Cardiac septum (tissue), 1 donor: Measurements from ENCODE around the gene STUB1. TPM values are rescaled to one million over a fixed set of nuclear protein-coding genes. Genes with fewer than 3 reads are reported as not detected.
"Not testable (repeated sequence)": the region's sequence is repeated elsewhere in the genome, so short reads cannot be mapped to it uniquely, and the experiment has no call there.

Source experiments
- DNase-seq: peaks from one replicate; pipeline ENCODE4 v3.0.0-alpha.2; 2020; ENCODE audit warnings: low spot score
- intact Hi-C: fragments of 100-400 bp; cut with DNase I; formaldehyde crosslinking; loops from one replicate; pipeline ENCODE4 v1.14.0; 2022
- total RNA-seq: library from RNA; stranded (reverse); fragmentation: NEBNext Ultra II Directional; extraction: Animal tissue kit (Norgen Biotek cat#: 25700); gene quantifications from one replicate; pipeline ENCODE4 v1.2.1, GENCODE V29; 2021
- donor health status: DM: no; HTN: no; CAD: no.

STUB1 gene
- total RNA-seq, 1 donor from 2014 or later = 110 TPM

DNA sequence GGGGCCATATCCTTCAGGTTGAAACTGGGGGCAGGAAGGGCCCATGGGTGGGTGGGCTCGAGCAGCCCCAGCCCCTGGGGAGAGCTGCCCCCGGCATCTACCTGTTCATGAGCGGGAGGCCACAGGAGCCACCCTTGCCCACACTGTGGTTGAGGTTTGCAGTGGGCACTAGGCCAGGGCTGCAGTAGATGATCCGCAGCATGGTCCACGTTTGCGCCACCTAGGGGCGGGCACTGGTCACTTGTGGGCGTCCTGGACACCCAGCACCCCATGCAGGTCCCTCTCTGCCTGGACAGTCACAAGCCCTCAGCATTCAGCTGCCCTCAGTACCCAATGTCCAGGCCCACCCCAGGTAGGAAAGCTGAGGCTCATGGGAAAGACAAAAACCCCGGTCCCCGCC lies 5.8 kb downstream of the STUB1 start:
- intact Hi-C loops = no loop called here
- no peak for DNase-seq

DNA sequence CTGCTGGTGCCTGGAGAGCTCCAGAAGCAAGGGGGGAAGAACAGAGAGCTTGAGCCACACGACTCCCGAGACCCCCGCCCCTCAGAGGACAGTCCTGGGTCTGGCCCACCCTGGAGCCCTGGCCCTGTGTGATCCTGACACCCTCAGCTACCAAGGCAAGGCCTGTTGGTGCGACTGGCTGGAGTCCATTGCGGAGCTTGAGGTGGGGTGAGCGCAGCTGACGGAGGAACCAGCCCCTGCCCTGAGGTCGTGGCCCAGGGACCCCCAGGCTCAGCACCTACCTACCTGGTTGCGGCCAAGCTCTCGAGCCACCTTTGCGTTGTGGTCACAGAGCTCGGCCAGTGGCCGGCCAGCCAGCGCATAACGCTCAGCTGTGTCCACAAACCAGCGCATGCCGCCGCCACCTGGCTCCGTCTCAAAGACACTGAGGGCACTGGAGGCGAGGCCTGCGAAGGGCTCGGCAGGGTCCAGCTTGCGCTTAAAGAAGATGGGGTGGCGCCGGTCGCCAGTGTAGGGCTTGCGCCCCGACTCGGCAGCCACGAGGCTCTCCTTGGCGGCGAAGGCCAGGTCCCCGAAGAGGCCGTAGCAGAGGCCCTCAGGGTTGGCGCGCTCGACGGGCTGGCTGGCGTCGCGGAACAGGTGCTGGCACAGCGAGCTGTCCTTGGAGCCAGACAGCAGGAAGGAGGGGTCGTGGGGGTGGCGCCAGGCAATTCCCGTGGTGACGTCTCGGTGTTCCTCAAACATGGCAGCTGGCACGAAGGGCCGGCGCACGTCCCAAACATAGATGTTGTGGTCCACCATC lies 6.5 kb downstream of the STUB1 start:
- intact Hi-C loops = no loop called here
- DNase-seq = no peak

DNA sequence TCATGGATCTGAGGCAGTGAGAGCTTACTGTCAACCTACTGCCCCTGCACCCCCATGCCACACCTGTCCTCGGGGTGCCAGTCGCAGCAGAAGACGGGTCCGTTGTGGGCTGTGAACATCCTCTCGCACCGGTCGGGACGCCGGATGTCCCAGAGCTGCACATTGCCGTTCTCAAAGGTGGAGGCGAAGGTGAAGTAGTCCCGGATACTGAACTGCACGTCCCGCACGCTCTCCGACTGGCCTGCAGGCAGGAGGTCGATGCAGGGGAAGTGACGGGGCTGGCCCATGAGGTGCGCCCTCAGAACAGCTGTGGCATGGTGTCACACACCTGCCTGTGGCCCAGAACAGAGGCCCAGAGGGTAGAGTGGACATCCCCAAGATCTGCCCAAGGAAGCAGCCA lies 7.3 kb downstream of the STUB1 start:
- intact Hi-C loops = no loop called here
- no peak for DNase-seq

DNA sequence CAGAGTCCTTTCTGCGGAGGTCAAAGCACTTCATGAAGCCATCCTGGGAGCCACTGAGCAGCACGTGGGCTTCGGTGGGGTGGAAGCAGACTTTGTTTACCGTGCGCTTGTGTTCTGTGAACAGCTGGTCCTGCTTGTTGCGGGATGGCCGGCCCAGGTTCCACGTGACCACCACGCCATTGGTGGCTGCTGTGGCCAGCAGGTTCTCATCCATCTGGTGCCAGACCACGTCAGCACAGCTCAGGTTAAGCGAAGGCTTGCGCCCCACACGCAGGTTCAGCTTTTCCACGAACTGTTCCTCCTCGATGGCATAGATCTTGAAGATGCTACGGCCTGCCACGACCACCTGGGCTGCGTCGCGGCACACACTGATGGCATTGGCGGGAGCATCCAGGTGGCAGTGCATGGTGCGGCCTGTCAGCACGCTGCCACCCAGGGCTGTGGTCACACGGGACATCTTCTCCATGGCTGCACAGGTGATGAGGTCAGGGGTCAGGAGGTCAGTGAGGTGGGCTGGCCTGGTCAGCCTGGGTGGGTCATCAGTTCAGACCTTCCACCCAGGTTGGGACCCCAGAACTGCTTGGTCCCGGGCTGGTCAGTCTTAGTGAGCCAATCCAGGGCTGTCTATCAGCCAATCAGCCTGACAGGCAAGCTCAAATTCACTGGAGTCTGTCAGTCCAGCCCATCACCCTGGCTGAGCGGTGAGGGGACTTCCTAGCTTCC lies 9.1 kb downstream of the STUB1 start:
- intact Hi-C loops = no loop called here
- no peak for DNase-seq

DNA sequence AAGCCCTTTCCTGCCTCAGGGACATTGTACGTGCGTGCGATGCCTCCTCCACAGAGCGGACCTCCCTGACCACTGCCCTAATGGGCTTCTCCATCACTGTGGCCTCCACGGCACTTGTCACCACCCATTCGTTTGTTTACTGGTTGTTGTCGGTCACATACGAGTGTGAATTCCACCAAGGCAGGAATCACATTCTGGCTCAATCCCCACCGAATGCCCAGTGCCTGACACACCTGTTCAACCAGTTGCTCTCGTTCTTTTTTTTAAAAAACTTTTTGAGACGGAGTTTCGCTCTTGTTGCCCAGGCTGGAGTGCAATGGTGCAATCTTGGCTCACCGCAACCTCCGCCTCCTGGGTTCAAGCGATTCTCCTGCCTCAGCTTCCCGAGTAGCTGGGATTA lies 11.0 kb downstream of the STUB1 start:
- DNase-seq, intact Hi-C loops: not testable (repeated sequence)

DNA sequence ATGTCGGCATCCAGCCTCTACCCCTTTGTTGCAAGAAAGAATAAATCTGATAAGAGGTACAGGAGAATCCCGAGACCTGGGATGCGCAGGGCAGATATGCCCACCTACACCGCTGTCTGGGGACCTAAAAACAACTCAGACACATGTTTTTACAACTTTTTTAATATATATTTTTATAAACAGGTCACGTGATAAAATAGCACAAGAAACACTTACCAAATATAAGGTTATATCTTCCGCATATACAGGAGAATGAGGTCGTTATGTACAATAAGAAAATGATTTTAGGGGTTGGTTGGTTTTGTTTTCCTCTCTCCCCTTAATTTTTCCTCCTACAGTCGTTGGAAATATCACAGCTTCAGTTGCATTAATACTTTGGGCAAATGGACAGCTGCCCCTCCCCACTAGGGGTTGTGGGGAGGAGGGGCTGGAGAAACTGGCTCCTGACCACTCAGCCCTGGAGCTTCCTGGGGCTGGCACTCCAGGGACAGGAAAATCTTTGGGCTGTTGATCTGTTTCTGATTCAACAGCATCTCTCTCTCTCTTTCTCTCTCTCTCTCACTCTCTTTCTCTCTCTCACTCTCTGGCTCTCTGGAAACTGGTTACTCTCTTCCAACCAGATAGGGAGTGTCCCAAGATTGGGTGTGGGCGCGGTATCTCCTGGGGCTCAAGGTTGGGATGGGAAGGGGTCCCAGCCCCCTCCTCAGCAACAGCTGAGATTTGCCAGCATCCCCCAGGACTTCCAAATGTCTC lies 12.3 kb downstream of the STUB1 start:
- intact Hi-C loops = no loop called here
- DNase-seq = no peak

DNA sequence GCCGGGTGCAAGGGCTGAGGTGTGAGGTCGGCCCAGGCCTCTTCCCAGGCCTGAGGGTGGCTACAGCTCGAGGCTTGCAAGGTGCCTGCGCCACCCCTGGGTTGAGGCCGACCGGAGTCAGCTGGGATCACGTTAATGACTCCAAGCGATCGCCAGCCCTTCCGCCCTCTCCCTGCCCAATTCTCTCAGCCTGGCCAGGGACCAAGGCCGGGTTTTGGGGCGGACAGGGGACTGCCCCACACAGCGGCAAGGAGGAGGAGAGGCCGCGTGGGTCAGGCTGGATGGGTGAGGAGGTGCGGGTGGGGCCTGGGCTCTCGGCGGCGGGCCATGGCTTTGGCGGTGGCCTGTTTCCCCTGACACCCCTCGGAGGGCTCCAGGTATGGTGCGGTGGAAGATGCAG lies 13.2 kb downstream of the STUB1 start:
- no peak for DNase-seq

DNA sequence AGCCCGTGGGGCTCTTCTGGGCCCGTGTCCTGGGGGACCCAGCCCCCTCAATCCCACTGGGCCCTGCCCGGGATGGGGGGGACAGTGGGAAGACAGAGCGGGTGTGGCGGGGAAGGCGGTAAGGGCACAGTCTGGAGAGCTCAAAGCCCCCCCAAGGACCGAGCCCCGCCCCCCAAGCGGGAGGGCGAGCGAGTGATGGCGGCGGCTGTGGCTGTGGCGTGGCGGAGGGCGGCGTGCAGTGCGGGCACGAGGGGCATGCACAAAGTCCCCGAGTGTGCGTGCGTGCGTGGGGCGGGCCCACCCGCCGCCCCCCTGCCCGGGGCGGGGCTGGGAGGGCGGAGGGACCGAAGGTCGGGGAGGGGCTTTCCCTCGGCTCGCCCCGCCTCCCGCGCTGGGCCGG lies 13.6 kb downstream of the STUB1 start:
- no peak for DNase-seq
- intact Hi-C loops = no loop called here

More for the DNA sequence above, 13.2 kb downstream of the STUB1 start:
- intact Hi-C loops = no loop called here

DNA sequence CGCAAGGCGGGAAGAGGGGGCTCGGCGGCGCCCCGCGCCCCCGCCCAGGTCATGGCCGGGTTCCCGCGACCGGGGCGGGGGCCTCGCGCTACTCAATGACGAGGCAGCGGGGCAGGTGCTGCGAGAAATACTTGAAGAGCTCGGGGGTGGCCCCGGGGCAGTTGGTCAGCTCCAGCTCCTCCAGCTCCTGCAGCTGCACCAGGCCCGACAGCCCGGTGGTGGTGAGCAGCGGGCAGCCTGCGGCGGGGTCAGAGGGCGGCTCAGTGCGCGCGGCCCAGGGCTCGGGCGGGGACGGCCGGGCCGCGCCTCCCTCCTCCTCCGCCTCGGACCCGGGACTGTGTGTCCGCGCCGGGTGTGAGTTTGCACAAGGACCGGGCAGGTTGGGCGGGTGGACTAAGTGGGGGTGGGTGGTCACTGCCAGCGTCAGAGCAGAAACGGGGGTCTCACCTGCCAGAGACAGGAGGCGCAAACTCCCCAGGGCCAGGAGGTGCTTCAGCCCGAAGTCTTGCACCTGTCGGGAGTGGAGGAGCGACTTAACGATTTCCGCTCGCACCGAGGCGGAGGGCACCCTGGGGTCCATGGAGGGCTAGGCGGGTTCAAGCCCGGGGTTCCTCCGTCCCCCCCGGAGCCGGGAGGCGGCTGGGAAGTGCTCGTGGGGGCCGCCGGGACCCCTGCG lies 14.1 kb downstream of the STUB1 start:
- intact Hi-C loops = no loop called here
- no peak for DNase-seq

DNA sequence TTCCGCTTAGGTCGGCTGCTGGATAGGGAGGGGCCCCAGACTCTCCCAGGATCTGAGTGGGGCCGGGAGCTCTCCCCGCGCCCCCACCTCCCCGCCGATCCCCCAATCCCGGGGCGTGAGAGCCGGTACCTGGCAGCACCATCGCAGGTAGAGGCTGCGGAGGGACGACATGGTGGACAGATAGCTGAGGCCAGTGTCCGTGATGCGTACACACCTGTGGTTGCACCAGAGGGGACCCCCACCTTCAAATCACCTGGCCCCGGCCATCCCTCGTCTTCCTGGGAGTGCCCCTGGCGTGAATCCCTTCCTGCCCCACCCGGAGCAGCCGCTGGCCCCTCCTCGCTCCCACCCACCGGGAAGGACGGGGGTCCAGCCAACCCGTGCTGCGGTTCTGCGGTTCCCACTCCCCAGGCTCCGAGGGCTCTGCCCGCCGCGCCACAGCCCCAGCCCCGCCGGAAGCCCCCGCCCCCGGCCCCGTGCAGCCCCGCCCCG lies 14.7 kb downstream of the STUB1 start:
- intact Hi-C loops = no loop called here
- DNase-seq = no peak

DNA sequence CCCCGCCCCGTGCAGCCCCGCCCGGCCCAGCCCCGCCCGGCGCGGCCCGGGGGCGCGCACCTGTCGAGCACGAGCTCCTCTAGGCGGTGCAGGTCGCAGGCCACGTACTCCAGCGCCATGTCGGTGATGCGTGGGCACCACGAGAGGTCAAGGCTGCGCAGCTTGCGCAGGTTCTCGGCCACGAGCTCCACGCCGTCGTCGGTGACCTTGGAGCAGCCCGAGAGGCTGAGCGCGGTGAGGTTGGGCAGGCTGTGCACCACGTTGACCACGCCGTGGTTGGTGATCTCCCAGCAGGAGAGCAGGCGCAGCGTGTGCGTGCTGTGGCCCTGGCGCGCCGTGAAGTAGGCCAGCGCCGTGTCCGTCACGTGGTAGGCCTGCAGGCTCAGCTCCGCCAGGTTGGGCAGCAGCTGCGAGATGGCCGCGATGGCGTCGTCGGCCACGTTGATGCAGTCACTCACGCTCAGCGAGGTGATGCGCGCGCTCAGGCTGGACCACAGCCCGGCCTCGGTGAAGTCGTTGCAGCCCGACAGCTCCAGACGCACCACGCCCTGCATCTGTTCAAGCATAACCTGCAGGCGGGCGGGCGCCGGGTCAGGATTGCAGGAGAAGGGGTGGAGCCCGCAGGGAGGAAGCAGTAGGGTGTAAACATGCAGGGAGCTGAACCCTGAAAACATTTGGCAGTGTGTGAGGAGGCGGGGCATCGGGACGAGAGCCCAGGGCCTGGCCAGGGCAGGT lies 15.3 kb downstream of the STUB1 start:
- DNase-seq = no peak
- intact Hi-C loops = no loop called here

DNA sequence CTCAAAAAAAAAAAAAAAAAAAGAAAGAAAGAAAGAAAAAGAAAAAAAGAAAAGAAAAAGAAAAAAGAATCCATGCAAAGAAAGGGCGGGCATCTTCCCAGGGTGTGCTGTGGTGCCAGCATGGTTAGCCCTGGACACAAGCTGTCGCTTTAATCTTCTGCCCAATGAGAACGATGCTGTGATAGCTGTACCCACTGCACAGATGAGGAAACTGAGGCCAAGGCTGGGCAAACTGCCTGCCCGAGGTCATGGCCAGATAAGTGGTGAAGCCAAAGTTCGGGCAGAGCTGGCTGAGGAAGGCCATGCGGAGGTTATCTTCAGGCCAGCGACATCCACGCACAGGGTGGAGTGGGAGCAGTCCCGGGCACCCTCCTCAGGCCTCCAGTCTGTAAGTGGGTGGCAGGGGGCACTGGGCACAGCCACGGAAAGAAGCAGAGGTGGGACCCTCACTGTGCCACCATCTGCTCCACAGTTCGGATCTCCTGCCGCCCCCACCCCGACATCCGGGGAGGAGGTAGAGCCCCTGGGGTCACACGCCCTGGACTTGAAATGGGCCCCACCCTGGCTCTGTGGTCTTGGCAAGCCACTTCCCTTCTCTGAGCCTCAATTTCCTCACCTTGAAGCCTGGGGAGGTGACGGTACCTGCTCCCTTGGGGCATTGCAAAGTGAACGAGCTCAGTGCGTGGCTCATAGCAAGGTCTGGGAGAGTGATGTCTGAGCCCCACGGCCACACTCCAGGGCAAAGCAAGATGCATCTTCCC lies 18.9 kb downstream of the STUB1 start:
- DNase-seq = no peak
- intact Hi-C loops = no loop called here

DNA sequence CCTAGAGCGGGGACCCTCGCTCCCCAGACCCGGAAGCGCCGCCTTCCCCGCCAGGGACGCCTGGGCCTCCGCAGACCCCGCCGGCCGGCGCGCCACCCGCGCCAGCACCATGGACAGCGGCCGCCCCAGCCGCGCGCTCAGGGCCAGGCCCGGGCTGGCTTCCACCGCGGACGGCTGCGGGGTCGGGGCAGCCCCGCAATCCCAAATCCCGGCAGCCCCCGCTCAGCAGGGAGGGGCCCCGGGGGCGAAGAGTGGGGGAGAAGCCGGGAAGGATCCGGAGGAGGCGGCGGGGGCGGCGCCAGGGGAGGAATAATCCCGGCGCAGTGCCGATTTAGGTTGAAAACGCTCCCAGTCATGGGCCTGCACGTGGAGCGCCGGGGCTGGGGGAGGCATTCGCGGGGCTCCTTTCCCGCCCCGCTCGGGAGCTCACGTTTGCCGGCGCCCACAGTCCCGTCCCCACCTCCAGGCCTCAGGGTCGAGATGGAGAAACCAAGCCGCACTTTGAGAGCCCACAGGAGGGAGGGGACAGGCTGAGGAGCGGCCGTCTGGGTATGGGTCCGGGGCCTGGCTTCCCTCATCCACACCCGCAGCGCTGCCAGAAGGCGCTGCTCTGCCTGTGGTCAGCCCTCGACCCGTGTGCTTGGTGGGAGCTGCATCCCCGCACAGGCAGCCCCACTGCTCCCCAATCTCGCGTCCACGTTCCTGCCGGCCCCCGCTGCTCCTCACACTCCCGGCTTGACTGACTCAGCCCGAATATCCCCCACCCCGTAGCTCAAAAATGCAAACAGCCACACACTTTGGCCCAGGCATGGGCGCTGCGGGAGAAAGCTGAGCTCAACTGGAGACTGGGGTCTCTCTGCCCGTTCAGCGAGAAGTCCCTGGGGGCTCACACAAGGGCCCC lies 20.7 kb downstream of the STUB1 start:
- intact Hi-C loops = no loop called here
- no peak for DNase-seq

DNA sequence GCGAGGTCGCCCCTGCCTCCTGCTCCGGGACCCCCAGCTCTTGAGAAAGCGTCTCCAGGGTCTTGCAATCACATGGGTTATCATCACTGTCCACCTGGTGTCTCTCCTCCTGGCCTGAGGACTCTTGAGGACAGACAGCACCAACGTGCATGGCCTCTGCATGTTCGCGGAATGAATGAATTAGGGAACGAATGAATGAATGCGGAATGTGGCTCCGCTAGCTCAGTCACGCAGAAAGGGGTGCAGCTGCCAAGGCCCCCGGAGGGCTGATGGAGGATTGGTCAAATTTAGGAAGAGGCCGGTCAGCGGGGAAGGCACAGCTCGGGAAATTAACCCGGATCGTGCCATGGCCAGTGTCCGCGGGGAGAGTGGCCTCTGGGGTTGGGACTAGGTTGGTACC lies 22.1 kb downstream of the STUB1 start:
- no peak for DNase-seq
- intact Hi-C loops = no loop called here

DNA sequence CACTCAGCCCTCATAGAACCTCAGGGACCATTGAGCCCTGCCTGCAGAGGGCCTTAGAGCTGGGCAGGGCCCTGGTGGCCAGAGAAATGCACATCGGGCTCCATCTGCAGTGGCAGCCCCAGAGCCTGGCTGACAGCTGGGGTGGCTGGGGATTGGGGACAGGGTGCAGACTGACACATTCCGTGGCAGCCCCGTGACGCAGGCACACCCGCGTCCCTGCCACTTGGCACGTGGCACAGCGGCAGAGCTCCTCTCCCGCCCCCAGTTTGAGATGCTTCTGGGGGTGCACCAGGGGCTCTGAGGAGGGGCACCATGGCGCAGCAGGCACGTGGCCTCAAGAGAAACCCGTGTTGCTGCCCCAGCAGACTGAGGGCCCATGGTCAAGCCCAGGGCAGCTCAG lies 23.2 kb downstream of the STUB1 start:
- intact Hi-C loops = no loop called here
- no peak for DNase-seq

DNA sequence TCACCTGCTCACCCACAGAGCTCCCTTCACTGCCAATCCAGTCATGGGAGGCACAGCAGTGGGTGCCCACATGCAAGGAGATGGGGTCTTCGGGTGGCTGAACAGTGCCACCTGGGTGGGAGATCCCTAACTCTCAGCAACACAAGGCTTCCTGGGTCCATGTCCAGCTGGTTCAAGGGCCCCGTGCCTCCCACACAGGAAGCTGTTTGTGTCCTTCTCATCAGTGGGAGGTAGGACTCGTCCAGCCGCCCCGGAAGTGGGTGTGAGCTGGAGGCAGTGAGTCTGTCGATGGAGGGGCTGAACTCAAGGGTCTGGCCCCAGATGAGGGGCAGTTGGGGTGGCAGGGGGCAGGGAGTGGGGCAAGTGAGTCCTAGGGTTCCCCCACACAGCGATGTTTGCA lies 23.8 kb downstream of the STUB1 start:
- intact Hi-C loops = no loop called here
- no peak for DNase-seq

DNA sequence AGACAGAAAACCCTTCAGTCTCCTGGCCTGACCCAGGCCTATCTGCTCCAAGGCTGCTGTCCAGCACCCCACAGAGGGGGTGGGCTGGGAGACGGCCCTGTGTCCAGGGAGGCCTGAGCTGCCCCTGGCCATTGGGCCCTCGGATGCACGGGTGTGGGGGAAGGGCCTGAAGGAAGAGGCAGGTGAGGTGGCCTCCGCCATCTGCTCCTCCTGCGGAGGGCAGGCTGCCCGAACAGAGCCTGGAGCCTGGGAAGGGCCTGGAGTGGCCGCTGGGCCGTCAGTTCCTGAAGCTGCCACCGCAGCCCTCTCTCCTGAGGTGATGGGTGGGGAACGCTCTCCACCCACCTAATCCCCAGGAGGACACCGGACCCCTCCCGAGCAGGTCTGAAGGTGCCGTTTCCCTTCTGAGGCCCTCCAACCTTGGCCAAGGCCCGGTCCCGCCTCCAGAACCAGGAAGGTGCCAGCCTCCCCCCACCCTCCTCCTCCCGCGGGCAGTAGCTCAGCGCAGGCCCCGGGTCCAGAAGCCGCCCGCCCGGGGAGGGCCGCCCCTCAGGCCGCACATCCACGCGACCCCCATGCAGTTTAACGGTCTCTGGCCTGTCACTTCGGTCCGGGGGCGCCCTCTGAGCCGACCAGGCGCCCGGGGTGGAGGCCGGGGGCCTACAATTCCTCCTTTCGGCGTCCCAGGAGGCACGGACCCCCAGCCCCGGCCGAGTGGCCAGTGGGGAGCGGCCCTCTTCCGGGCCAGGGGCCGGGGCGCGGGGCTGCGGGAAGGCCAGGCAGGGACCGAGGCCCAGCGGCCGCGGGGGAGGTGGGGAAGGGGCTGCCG lies 24.6 kb downstream of the STUB1 start:
- DNase-seq = no peak
- intact Hi-C loops = no loop called here
